SH-SY5Y (cell line): ENCODE data around the gene CYBA.

Experiments used
- GATA2 ChIP-seq: IDR thresholded peaks from 2 replicates; pipeline ENCODE4 v1.6.1; 2011; ENCODE audit warnings: mild to moderate bottlenecking, low read depth, low read length
- GATA3 ChIP-seq: IDR thresholded peaks from 2 replicates; pipeline ENCODE4 v1.6.1; 2011; ENCODE audit warnings: low read depth, mild to moderate bottlenecking, low read length, moderate library complexity

DNA sequence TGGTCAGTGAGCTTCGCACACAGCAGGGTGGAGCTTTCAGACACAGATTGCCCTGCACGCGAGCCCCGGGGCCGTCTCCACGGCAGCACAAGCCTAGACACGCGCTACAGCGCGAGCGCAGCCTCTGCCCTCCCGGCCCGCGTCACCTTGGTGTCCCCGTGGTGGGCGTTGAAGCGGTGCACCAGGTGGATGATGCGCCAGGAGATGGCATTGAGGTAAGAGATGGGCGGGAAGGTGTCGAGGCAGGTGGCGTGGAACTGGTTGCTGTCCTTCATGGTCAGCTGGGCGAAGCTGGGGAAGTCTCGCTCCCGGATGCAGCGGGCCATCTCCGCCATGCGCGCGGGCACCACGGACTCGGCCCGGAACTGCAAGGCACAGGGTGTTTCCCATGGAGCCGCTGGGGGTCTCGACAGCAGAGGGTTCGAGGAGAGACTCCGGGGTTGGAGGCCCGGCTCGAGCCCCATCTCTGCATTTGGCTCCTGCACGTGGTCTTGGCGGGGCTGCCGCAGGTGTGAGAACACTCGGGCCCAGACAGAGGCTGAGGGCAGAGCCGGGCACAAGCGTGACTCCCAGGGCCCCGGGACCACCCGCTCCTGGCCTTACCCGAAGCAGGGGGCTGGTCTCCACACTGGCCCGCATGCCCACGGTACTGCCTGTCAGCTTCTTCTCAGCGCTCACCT, 4.3 kb upstream of the CYBA start:
- TF ChIP-seq GATA3 (no peak), GATA2 (no peak)
